GM12878 (cell line): ENCODE results near the gene SKOR2. TPM values are rescaled to one million over a fixed set of nuclear protein-coding genes. Genes with fewer than 3 reads are reported as not detected.

Experiments used
- ATAC-seq: fragments of 200-7000 bp; cut with Tn5 transposase; 3 replicates; pipeline ENCODE4 v1.9.1; 2020; ENCODE audit warnings: mild to moderate bottlenecking, moderate library complexity
- BruUV-seq: library from RNA; stranded (reverse); fragments of 400-500 nt; replicated peaks from 2 replicates; lab custom pipeline; 2021; lab: Mats Ljungman, UMichigan
- CTCF ChIA-PET: fragments of 300-600 bp; sonication (Branson Sonifier 250); formaldehyde crosslinking; extraction: SDS; loops from one replicate; lab custom pipeline; 2021; ENCODE audit warnings: inconsistent platforms; lab: Yijun Ruan, JAX
- POLR2A ChIA-PET: fragments of 350-600 bp; formaldehyde crosslinking; extraction: SDS; loops from one replicate; lab custom pipeline; 2021; ENCODE audit warnings: inconsistent platforms; lab: Charles Lee
- RAD21 ChIA-PET: fragments of 300-600 bp; sonication (Branson Sonifier 250); formaldehyde crosslinking; loops from one replicate; lab custom pipeline; 2023; ENCODE audit warnings: antibody characterized with exemption; ENCODE audit not compliant: unreplicated experiment; lab: Charles Lee
- SMC1A ChIA-PET: fragments of 300-600 bp; sonication (Branson Sonifier 250); formaldehyde crosslinking; loops from one replicate; lab custom pipeline; 2023; ENCODE audit not compliant: unreplicated experiment, uncharacterized antibody; lab: Charles Lee
- DNase-seq: peaks from one replicate; pipeline ENCODE4 v3.0.0-alpha.2; 2011; ENCODE audit warnings: low read depth, low spot score
- FAIRE-seq: peaks from 3 replicates; lab custom pipeline; 2011; peaks lifted over from hg19 to GRCh38; lab: Jason Lieb, UNC
- H2AFZ ChIP-seq: 2 replicates; pipeline ENCODE4 v1.6.0; 2011; ENCODE audit warnings: low read depth, low read length, control low read depth; ENCODE audit not compliant: control insufficient read depth
- H3K27ac ChIP-seq: 2 replicates; pipeline ENCODE4 v1.5.1; 2011; ENCODE audit warnings: control low read depth; ENCODE audit not compliant: control insufficient read depth, insufficient read depth
- H3K27me3 ChIP-seq, 2 experiments: replicated peaks in 1 of 2; 2 replicates each; pipeline versions ENCODE4 v1.6.0 to v1.6.1; 2011; ENCODE audit warnings: low read length in 1 of 2; ENCODE audit not compliant: control insufficient read depth in 2 of 2, insufficient read depth in 2 of 2
- H3K36me3 ChIP-seq, 2 experiments: 2 replicates each; pipeline ENCODE4 v1.5.1; 2011; ENCODE audit warnings: low read length in 1 of 2; ENCODE audit not compliant: control insufficient read depth in 2 of 2, insufficient read depth in 2 of 2
- H3K4me1 ChIP-seq: 2 replicates; pipeline ENCODE4 v1.6.1; 2011; ENCODE audit warnings: mild to moderate bottlenecking, low read length, moderate library complexity, mixed read lengths; ENCODE audit not compliant: control insufficient read depth, insufficient read depth
- H3K4me2 ChIP-seq: 2 replicates; pipeline ENCODE4 v1.6.0; 2011; ENCODE audit warnings: control low read depth; ENCODE audit not compliant: control insufficient read depth, insufficient read depth
- H3K4me3 ChIP-seq: fragments of 200-600 bp; sonication (generic); 2 replicates; pipeline ENCODE4 v1.5.1; 2016
- H3K79me2 ChIP-seq: 2 replicates; pipeline ENCODE4 v1.6.0; 2011; ENCODE audit warnings: low read length; ENCODE audit not compliant: control insufficient read depth, insufficient read depth
- H3K9ac ChIP-seq: 2 replicates; pipeline ENCODE4 v1.8.0; 2011; ENCODE audit warnings: low read length, control low read depth, mixed read lengths; ENCODE audit not compliant: control insufficient read depth, insufficient read depth
- H3K9me3 ChIP-seq: replicated peaks from 3 replicates; pipeline ENCODE4 v1.5.1; 2011; ENCODE audit warnings: mild to moderate bottlenecking, low read length; ENCODE audit not compliant: control insufficient read depth, insufficient read depth
- H4K20me1 ChIP-seq: 2 replicates; pipeline ENCODE4 v1.6.0; 2011; ENCODE audit not compliant: control insufficient read depth, insufficient read depth
- BCL11A ChIP-seq: IDR thresholded peaks from 2 replicates; pipeline ENCODE4 v1.6.1; 2011; ENCODE audit warnings: low read depth, low read length
- CBFB ChIP-seq: IDR thresholded peaks from 2 replicates; pipeline ENCODE4 v1.6.1; 2016; ENCODE audit warnings: antibody characterized with exemption, low read depth
- E2F4 ChIP-seq: IDR thresholded peaks from 2 replicates; pipeline ENCODE4 v1.6.1; 2012; ENCODE audit warnings: low read depth, low read length, improper control_type of control experiment
- FOXM1 ChIP-seq: IDR thresholded peaks from 2 replicates; pipeline ENCODE4 v1.6.1; 2012; ENCODE audit warnings: low read depth, mild to moderate bottlenecking, inconsistent platforms, low read length, moderate library complexity
- HDAC2 ChIP-seq: fragments of 200-600 bp; sonication (generic); IDR thresholded peaks from 2 replicates; pipeline ENCODE4 v1.6.1; 2017
- HDGF ChIP-seq: fragments of 450-650 bp; IDR thresholded peaks from 2 replicates; pipeline ENCODE4 v1.6.1; 2016; ENCODE audit warnings: antibody characterized with exemption
- HSF1 ChIP-seq: fragments of 150-350 bp; IDR thresholded peaks from 2 replicates; pipeline ENCODE4 v1.6.1; 2014; ENCODE audit warnings: mild to moderate bottlenecking, low read depth, low read length
- IRF4 ChIP-seq: IDR thresholded peaks from 2 replicates; pipeline ENCODE4 v1.6.1; 2011; ENCODE audit warnings: low read depth, low read length
- MEF2B ChIP-seq: fragments of 450-650 bp; IDR thresholded peaks from 2 replicates; pipeline ENCODE4 v1.6.1; 2018; ENCODE audit warnings: mild to moderate bottlenecking, moderate library complexity; ENCODE audit not compliant: partially characterized antibody, poor library complexity, severe bottlenecking
- MTA3 ChIP-seq: IDR thresholded peaks from 2 replicates; pipeline ENCODE4 v1.6.1; 2012; ENCODE audit warnings: low read length, inconsistent platforms, borderline replicate concordance
- USF1 ChIP-seq: IDR thresholded peaks from 2 replicates; pipeline ENCODE4 v1.6.1; 2011; ENCODE audit warnings: borderline replicate concordance, low read depth, mild to moderate bottlenecking, moderate library complexity, mixed read lengths, low read length; ENCODE audit not compliant: insufficient read depth; ENCODE audit errors: extremely low read length
- WGBS: methylation state at CpG from one replicate; pipeline ENCODE4 v1.1.6; 2016; ENCODE audit warnings: low lambda C conversion rate; ENCODE audit not compliant: insufficient replicate concordance, insufficient coverage; ENCODE audit errors: missing lambda C conversion rate; 5-methylcytosine and 5-hydroxymethylcytosine counted together
- in situ Hi-C: fragments of 300-500 bp; cut with MboI; formaldehyde crosslinking; loops from 9 replicates; pipeline ENCODE4 v1.14.3; 2018; ENCODE audit warnings: mixed read lengths
- intact Hi-C: fragments of 100-400 bp; cut with micrococcal nuclease; formaldehyde crosslinking; loops from one replicate; pipeline ENCODE4 v1.14.2; 2022; ENCODE audit not compliant: unreplicated experiment
- polyA plus RNA-seq, 11 experiments: library from polyadenylated mRNA; depleted of rRNA in 4 of 11; unstranded in 6 of 11; stranded (reverse) in 5 of 11; fragments of >200 nt; fragmentation: Nextera tagmentation in 4 of 11; fragmentation: Illumina TruSeq in 1 of 11; extraction: Ambion mirVana in 4 of 11; extraction: Trizol in 1 of 11; gene quantifications; 1 replicate in 1 of 11; 2 replicates in 10 of 11; pipeline versions ENCODE4 v1.2.1 to v1.2.3, GENCODE V29; 2011 to 2016; ENCODE audit warnings: inconsistent platforms in 2 of 11, missing spikeins in 2 of 11, low read depth in 1 of 11
- total RNA-seq, 4 experiments: library from RNA; depleted of rRNA in 3 of 4; stranded (reverse); fragments of >200 nt in 3 of 4; fragmentation: Illumina TruSeq in 1 of 4; extraction: Trizol in 1 of 4; gene quantifications; 2 replicates each; pipeline versions ENCODE4 v1.2.1 to v1.2.3, GENCODE V29; 2013 to 2021
- TF ChIP-seq, protein P1 (sequence below): fragments of 450-650 bp; IDR thresholded peaks from 2 replicates; pipeline ENCODE4 v1.6.1; 2017; ENCODE audit warnings: mild to moderate bottlenecking, moderate library complexity
- TF ChIP-seq, protein P2 (sequence below): fragments of 450-650 bp; IDR thresholded peaks from 2 replicates; pipeline ENCODE4 v1.6.1; 2016; ENCODE audit warnings: mild to moderate bottlenecking

Gene SKOR2
- total and polyA plus RNA-seq, 10 of the 15 experiments (the other 5 are each of a cell fraction or from before 2014, with no cell fraction given) = not detected

DNA sequence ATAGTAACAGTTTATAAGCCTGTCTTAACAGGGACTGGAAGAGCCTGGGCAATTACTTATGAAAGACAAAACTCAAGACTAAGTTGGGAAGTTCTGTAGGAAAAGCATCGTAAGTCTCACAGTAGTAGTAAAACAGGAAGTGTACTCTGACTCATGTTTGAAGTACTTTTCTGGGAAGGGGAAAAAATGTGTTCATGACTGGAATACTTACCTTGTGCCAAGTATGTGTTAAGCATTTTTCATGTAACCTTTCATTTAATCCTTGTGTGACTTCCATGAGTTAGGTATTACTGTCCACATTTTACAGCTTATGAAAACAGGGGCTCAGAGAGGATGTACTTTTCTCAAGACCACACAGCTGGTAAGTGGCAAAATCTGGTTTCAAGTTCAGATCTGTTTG lies 13.7 kb upstream of the SKOR2 start (continued):
- TF ChIP-seq MEF2B (no peak), BCL11A (no peak), HDGF (no peak), IRF4 (no peak)
- TF ChIP-seq, protein P1, sequence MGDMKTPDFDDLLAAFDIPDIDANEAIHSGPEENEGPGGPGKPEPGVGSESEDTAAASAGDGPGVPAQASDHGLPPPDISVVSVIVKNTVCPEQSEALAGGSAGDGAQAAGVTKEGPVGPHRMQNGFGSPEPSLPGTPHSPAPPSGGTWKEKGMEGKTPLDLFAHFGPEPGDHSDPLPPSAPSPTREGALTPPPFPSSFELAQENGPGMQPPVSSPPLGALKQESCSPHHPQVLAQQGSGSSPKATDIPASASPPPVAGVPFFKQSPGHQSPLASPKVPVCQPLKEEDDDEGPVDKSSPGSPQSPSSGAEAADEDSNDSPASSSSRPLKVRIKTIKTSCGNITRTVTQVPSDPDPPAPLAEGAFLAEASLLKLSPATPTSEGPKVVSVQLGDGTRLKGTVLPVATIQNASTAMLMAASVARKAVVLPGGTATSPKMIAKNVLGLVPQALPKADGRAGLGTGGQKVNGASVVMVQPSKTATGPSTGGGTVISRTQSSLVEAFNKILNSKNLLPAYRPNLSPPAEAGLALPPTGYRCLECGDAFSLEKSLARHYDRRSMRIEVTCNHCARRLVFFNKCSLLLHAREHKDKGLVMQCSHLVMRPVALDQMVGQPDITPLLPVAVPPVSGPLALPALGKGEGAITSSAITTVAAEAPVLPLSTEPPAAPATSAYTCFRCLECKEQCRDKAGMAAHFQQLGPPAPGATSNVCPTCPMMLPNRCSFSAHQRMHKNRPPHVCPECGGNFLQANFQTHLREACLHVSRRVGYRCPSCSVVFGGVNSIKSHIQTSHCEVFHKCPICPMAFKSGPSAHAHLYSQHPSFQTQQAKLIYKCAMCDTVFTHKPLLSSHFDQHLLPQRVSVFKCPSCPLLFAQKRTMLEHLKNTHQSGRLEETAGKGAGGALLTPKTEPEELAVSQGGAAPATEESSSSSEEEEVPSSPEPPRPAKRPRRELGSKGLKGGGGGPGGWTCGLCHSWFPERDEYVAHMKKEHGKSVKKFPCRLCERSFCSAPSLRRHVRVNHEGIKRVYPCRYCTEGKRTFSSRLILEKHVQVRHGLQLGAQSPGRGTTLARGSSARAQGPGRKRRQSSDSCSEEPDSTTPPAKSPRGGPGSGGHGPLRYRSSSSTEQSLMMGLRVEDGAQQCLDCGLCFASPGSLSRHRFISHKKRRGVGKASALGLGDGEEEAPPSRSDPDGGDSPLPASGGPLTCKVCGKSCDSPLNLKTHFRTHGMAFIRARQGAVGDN = no peak
- TF ChIP-seq, protein P2, sequence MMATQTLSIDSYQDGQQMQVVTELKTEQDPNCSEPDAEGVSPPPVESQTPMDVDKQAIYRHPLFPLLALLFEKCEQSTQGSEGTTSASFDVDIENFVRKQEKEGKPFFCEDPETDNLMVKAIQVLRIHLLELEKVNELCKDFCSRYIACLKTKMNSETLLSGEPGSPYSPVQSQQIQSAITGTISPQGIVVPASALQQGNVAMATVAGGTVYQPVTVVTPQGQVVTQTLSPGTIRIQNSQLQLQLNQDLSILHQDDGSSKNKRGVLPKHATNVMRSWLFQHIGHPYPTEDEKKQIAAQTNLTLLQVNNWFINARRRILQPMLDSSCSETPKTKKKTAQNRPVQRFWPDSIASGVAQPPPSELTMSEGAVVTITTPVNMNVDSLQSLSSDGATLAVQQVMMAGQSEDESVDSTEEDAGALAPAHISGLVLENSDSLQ = no peak

GRCh38 chr18:47264308-47264700 lies 12.8 kb upstream of the SKOR2 start:
- no TSS peak for BruUV-seq
- in situ Hi-C loops = no loop called here
- TF ChIP-seq, protein P2 = no peak
- TF ChIP-seq E2F4 (no peak), FOXM1 (no peak), HDAC2 (no peak), MTA3 (no peak), CBFB (no peak), HSF1 (no peak), USF1 (no peak)

More at GRCh38 chr18:47264308-47264700, 12.8 kb upstream of the SKOR2 start:
- Histone ChIP-seq H3K9ac (no peak overlapping the region), H4K20me1 (no peaks in the 10 kb centered on the region), H3K9me3 (no peaks in the 10 kb centered on the region; the same call in 2 of the 3 replicates), H3K27ac (no peak overlapping the region), H2AFZ (no peak overlapping the region), H3K4me2 (no peak overlapping the region), H3K27me3 (peaks cover 2 to 11% of the 10 kb centered on the region in 2 experiments), H3K79me2 (no peaks in the 10 kb centered on the region), H3K4me1 (no peaks in the 10 kb centered on the region), H3K36me3 (no peaks in the 10 kb centered on the region), H3K4me3 (no peak overlapping the region)
- DNase-seq (no peak), FAIRE-seq (no peak), ATAC-seq (no peak)
- CTCF ChIA-PET = no interaction called here
- POLR2A ChIA-PET = no interaction called here
- RAD21 ChIA-PET = no interaction called here
- intact Hi-C loops = no loop called here
- 51% methylated on average over 10 of the region's 10 CpGs for WGBS
- SMC1A ChIA-PET = no interaction called here
